Liver (tissue), 9 donors: ENCODE results near the gene HOXA7. TPM values are rescaled to one million over a fixed set of nuclear protein-coding genes. Genes with fewer than 3 reads are reported as not detected.

Source experiments
- DNase-seq: peaks from one replicate; pipeline ENCODE4 v3.0.0-alpha.2; 2017; ENCODE audit warnings: low spot score
- H3K27ac ChIP-seq, 2 donors: one replicate each; pipeline ENCODE4 v1.7.0; 2013; ENCODE audit warnings: inconsistent platforms in 2 of 2, low read length in 2 of 2, control low read depth in 1 of 2, low read depth in 1 of 2, mild to moderate bottlenecking in 1 of 2
- H3K27me3 ChIP-seq, 4 donors: one replicate each; pipeline versions ENCODE4 v1.6.1 to v1.7.0; 2013; ENCODE audit warnings: low read length in 3 of 4, inconsistent platforms in 1 of 4, mild to moderate bottlenecking in 1 of 4, moderate library complexity in 1 of 4; ENCODE audit not compliant: control insufficient read depth in 4 of 4, insufficient read depth in 4 of 4
- H3K36me3 ChIP-seq, 4 donors: one replicate each; pipeline versions ENCODE4 v1.6.1 to v1.7.0; 2013; ENCODE audit warnings: low read length in 3 of 4, mild to moderate bottlenecking in 3 of 4, low read depth in 1 of 4, moderate library complexity in 1 of 4; ENCODE audit not compliant: control insufficient read depth in 4 of 4, insufficient read depth in 3 of 4
- H3K4me1 ChIP-seq, 4 donors: one replicate each; pipeline versions ENCODE4 v1.6.1 to v1.7.0; 2013; ENCODE audit warnings: low read length in 3 of 4, mild to moderate bottlenecking in 3 of 4, moderate library complexity in 1 of 4; ENCODE audit not compliant: control insufficient read depth in 4 of 4, insufficient read depth in 4 of 4
- H3K4me3 ChIP-seq, 3 donors: one replicate each; pipeline versions ENCODE4 v1.6.1 to v1.7.0; 2013; ENCODE audit warnings: low read length in 3 of 3, control low read depth in 1 of 3, low read depth in 1 of 3, mild to moderate bottlenecking in 1 of 3
- H3K9ac ChIP-seq, 2 donors: one replicate each; pipeline ENCODE4 v1.7.0; 2013; ENCODE audit warnings: low read length in 2 of 2, mild to moderate bottlenecking in 2 of 2, moderate library complexity in 2 of 2, control low read depth in 1 of 2, low read depth in 1 of 2
- H3K9me3 ChIP-seq, 4 donors: one replicate each; pipeline versions ENCODE4 v1.6.1 to v1.7.0; 2013; ENCODE audit warnings: low read length in 3 of 4; ENCODE audit not compliant: control insufficient read depth in 4 of 4
- CTCF ChIP-seq: fragments of 150-350 bp; IDR thresholded peaks from 2 replicates; pipeline ENCODE4 v1.5.1; 2017; ENCODE audit warnings: improper control_type of control experiment, low read depth, low read length; ENCODE audit not compliant: missing input control
- EGR1 ChIP-seq, 2 donors: IDR thresholded peaks; 2 replicates each; pipeline ENCODE4 v1.6.1; 2016 to 2018; ENCODE audit warnings: antibody characterized with exemption in 2 of 2, low read depth in 2 of 2
- FOXA1 ChIP-seq: IDR thresholded peaks from 2 replicates; pipeline ENCODE4 v1.6.1; 2016; ENCODE audit warnings: antibody characterized with exemption
- FOXA2 ChIP-seq: IDR thresholded peaks from 2 replicates; pipeline ENCODE4 v1.6.1; 2016; ENCODE audit warnings: antibody characterized with exemption
- GABPA ChIP-seq, 2 donors: IDR thresholded peaks in 1 of 2; conservative IDR thresholded peaks in 1 of 2; 2 replicates each; pipeline ENCODE4 v1.6.1; 2016; ENCODE audit warnings: antibody characterized with exemption in 2 of 2, mild to moderate bottlenecking in 1 of 2, moderate library complexity in 1 of 2
- HNF4A ChIP-seq, 2 donors: conservative IDR thresholded peaks; 2 replicates each; pipeline ENCODE4 v1.6.1; 2016; ENCODE audit warnings: antibody characterized with exemption in 2 of 2, mild to moderate bottlenecking in 2 of 2
- HNF4G ChIP-seq: IDR thresholded peaks from 2 replicates; pipeline ENCODE4 v1.6.1; 2016; ENCODE audit warnings: antibody characterized with exemption
- JUND ChIP-seq, 2 donors: IDR thresholded peaks; 2 replicates each; pipeline ENCODE4 v1.6.1; 2016; ENCODE audit warnings: antibody characterized with exemption in 2 of 2
- NR2F2 ChIP-seq: IDR thresholded peaks from 2 replicates; pipeline ENCODE4 v1.6.1; 2016; ENCODE audit warnings: antibody characterized with exemption
- RAD21 ChIP-seq, 2 donors: IDR thresholded peaks; 2 replicates each; pipeline ENCODE4 v1.6.1; 2016; ENCODE audit warnings: antibody characterized with exemption in 2 of 2, mild to moderate bottlenecking in 2 of 2
- RXRA ChIP-seq, 2 donors: IDR thresholded peaks; 2 replicates each; pipeline ENCODE4 v1.6.1; 2017 to 2018; ENCODE audit warnings: antibody characterized with exemption in 2 of 2, mild to moderate bottlenecking in 1 of 2
- SP1 ChIP-seq: IDR thresholded peaks from 2 replicates; pipeline ENCODE4 v1.6.1; 2018; ENCODE audit warnings: antibody characterized with exemption, mild to moderate bottlenecking
- TAF1 ChIP-seq: conservative IDR thresholded peaks from 2 replicates; pipeline ENCODE4 v1.6.1; 2016; ENCODE audit warnings: antibody characterized with exemption, mild to moderate bottlenecking
- YY1 ChIP-seq: IDR thresholded peaks from 2 replicates; pipeline ENCODE4 v1.6.1; 2016; ENCODE audit warnings: antibody characterized with exemption, mild to moderate bottlenecking
- ZBTB33 ChIP-seq: IDR thresholded peaks from 2 replicates; pipeline ENCODE4 v1.6.1; 2016; ENCODE audit warnings: antibody characterized with exemption
- WGBS: extraction: QIAGEN DNeasy Blood & Tissue Kit; methylation state at CpG from one replicate; pipeline ENCODE4 v1.1.7; 2013; 5-methylcytosine and 5-hydroxymethylcytosine counted together
- polyA plus RNA-seq, 2 donors: library from polyadenylated mRNA; stranded (reverse) in 1 of 2; unstranded in 1 of 2; fragments of 200-250 nt in 1 of 2; fragments of >200 nt in 1 of 2; fragmentation: Nextera tagmentation in 1 of 2; extraction: Ambion mirVana in 1 of 2; gene quantifications; one replicate each; pipeline versions ENCODE4 v1.2.1 to v1.2.3, GENCODE V29; 2013 to 2015
- total RNA-seq, 2 donors: library from RNA; depleted of rRNA; stranded (reverse); fragments of >200 nt; gene quantifications; one replicate each; pipeline ENCODE4 v1.2.3, GENCODE V29; 2014
- TF ChIP-seq, protein P1 (sequence below): IDR thresholded peaks from 2 replicates; pipeline ENCODE4 v1.6.1; 2016; ENCODE audit warnings: antibody characterized with exemption, mild to moderate bottlenecking
- TF ChIP-seq, protein P2 (sequence below): IDR thresholded peaks from 2 replicates; pipeline ENCODE4 v1.6.1; 2016; ENCODE audit warnings: antibody characterized with exemption
- donor health status: healthy.
- donor health status: healthy.
- donor health status: healthy.
- donor health status: healthy.
- donor health status: healthy.

HOXA7 gene
- total and polyA plus RNA-seq, 4 donors: under 0.01 to 0.05 TPM; not detected in 2

DNA sequence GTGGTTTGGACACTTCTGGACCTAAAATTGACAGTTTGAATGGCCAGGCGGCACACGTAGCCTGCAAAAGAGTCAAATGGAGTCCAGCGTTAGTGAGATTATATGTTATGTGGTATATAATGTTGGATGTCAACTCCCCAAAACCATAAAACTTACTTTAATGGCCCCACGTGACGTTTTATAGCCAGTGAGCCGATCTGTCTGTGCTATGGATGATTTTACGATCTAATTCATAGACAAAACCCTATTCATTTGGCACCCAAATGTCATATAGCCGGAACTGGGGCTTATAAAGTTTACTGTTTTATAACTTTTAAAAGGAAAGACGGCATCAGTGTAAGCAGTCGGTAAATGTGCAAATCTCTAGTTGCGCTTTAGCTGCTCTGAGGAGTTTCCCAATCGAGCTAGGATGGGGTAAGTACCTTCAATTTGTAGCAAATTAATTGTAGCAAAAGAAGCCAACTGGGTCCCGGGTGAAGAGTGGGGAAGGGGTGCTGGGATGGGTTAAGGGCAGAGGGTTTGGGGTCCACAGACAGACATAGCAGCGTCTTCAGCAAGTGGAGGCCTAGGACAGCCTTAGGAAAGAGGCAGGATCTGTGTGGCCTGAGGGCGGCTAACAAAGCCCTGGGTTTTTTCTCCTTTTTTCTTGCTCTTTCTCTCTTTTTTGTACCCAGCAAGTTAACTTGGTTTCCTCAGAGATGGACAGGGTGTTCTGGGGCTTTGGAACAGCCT is 16.2 kb downstream of the HOXA7 start:
- no peak for TF ChIP-seq YY1
- TF ChIP-seq, protein P1, sequence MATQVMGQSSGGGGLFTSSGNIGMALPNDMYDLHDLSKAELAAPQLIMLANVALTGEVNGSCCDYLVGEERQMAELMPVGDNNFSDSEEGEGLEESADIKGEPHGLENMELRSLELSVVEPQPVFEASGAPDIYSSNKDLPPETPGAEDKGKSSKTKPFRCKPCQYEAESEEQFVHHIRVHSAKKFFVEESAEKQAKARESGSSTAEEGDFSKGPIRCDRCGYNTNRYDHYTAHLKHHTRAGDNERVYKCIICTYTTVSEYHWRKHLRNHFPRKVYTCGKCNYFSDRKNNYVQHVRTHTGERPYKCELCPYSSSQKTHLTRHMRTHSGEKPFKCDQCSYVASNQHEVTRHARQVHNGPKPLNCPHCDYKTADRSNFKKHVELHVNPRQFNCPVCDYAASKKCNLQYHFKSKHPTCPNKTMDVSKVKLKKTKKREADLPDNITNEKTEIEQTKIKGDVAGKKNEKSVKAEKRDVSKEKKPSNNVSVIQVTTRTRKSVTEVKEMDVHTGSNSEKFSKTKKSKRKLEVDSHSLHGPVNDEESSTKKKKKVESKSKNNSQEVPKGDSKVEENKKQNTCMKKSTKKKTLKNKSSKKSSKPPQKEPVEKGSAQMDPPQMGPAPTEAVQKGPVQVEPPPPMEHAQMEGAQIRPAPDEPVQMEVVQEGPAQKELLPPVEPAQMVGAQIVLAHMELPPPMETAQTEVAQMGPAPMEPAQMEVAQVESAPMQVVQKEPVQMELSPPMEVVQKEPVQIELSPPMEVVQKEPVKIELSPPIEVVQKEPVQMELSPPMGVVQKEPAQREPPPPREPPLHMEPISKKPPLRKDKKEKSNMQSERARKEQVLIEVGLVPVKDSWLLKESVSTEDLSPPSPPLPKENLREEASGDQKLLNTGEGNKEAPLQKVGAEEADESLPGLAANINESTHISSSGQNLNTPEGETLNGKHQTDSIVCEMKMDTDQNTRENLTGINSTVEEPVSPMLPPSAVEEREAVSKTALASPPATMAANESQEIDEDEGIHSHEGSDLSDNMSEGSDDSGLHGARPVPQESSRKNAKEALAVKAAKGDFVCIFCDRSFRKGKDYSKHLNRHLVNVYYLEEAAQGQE: no peak
- TF ChIP-seq RXRA (IDR thresholded peaks at IDR 0.05): no peak
- no peak for TF ChIP-seq FOXA1
- TF ChIP-seq NR2F2: no peak
- TF ChIP-seq FOXA2: no peak
- TF ChIP-seq SP1: no peak
- TF ChIP-seq RAD21 (IDR thresholded peaks at IDR 0.05): no peak
- TF ChIP-seq, protein P2, sequence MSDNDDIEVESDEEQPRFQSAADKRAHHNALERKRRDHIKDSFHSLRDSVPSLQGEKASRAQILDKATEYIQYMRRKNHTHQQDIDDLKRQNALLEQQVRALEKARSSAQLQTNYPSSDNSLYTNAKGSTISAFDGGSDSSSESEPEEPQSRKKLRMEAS: no peak
- TF ChIP-seq TAF1: no peak
- no peak for TF ChIP-seq EGR1 (IDR thresholded peaks at IDR 0.05; ENCODE audit: low read depth in 2 of 2)
- TF ChIP-seq HNF4A (conservative IDR thresholded peaks at IDR 0.05): no peak
- TF ChIP-seq GABPA (IDR thresholded peaks at IDR 0.05 in 1 of 2, conservative IDR thresholded peaks at IDR 0.05 in 1 of 2): no peak
- no peak for TF ChIP-seq ZBTB33
- no peak for TF ChIP-seq JUND (IDR thresholded peaks at IDR 0.05)
- no peak for DNase-seq
- no peaks in the 10 kb centered on the region for H3K36me3 ChIP-seq
- H3K4me3 ChIP-seq: no peak overlapping the region
- H3K27ac ChIP-seq: no peak overlapping the region
- H3K9me3 ChIP-seq: peaks cover 0 to 9% (median 0%) of the 10 kb centered on the region in 4 donors
- no peak overlapping the region for H3K9ac ChIP-seq
- peaks cover 0 to 14% (median 8%) of the 10 kb centered on the region in 4 donors for H3K4me1 ChIP-seq
- 40% methylated on average over 15 of the region's 15 CpGs for WGBS
- H3K27me3 ChIP-seq: peaks cover 6 to 25% (median 14%) of the 10 kb centered on the region in 4 donors

- no peak overlapping the region for H3K4me3 ChIP-seq
- H3K36me3 ChIP-seq: no peaks in the 10 kb centered on the region
- H3K4me1 ChIP-seq: peaks cover 0 to 14% (median 6%) of the 10 kb centered on the region in 4 donors
- peaks cover 0 to 9% (median 0%) of the 10 kb centered on the region in 4 donors for H3K9me3 ChIP-seq
- peaks cover 6 to 22% (median 14%) of the 10 kb centered on the region in 4 donors for H3K27me3 ChIP-seq
- H3K27ac ChIP-seq: no peak overlapping the region
- no peak overlapping the region for H3K9ac ChIP-seq
- no peak for DNase-seq
- TF ChIP-seq YY1: no peak
- no peak for TF ChIP-seq CTCF
- no peak for TF ChIP-seq HNF4G
- no peak for TF ChIP-seq JUND (IDR thresholded peaks at IDR 0.05)
- no peak for TF ChIP-seq RAD21 (IDR thresholded peaks at IDR 0.05)
- no peak for TF ChIP-seq GABPA (IDR thresholded peaks at IDR 0.05 in 1 of 2, conservative IDR thresholded peaks at IDR 0.05 in 1 of 2)
- WGBS: 27% methylated on average over 53 of the region's 53 CpGs
Measured at GRCh38 chr7:27139334-27140125, 16.9 kb downstream of the HOXA7 start.
